Vagina (tissue), 2 donors: ENCODE data around the gene TIMD4. TPM values are rescaled to one million over a fixed set of nuclear protein-coding genes. Genes with fewer than 3 reads are reported as not detected.

Experiments
- DNase-seq, 2 donors: peaks; one replicate each; pipeline ENCODE4 v3.0.0-alpha.2; 2017; ENCODE audit errors: extremely low spot score in 2 of 2
- H3K27ac ChIP-seq: fragments of 200-600 bp; sonication (generic); one replicate; pipeline ENCODE4 v1.5.1; 2019
- H3K27me3 ChIP-seq: fragments of 200-600 bp; sonication (generic); one replicate; pipeline ENCODE4 v1.5.1; 2019
- H3K36me3 ChIP-seq, 2 donors: fragments of 200-600 bp; sonication (generic); one replicate each; pipeline ENCODE4 v1.5.1; 2017 to 2019
- H3K4me1 ChIP-seq: fragments of 200-600 bp; sonication (generic); one replicate; pipeline ENCODE4 v1.5.1; 2019
- H3K4me3 ChIP-seq, 2 donors: fragments of 200-600 bp; sonication (generic); 1 replicate in 1 of 2; 2 replicates in 1 of 2; pipeline ENCODE4 v1.5.1; 2016 to 2019
- H3K9me3 ChIP-seq: fragments of 200-600 bp; sonication (generic); one replicate; pipeline ENCODE4 v1.5.1; 2019
- CTCF ChIP-seq, 3 experiments: fragments of 450-650 bp in 2 of 3; fragments of 200-600 bp in 1 of 3; sonication (generic) in 1 of 3; IDR thresholded peaks; one replicate each; pipeline ENCODE4 v1.5.1; 2017 to 2019; ENCODE audit warnings: antibody characterized with exemption in 3 of 3, mild to moderate bottlenecking in 2 of 3, moderate library complexity in 2 of 3
- POLR2A ChIP-seq, 2 donors: fragments of 450-650 bp; IDR thresholded peaks; one replicate each; pipeline ENCODE4 v1.6.1; 2017; ENCODE audit warnings: antibody characterized with exemption in 2 of 2, mild to moderate bottlenecking in 2 of 2, moderate library complexity in 2 of 2
- POLR2AphosphoS5 ChIP-seq, 2 donors: sonication (generic); formaldehyde crosslinking; IDR thresholded peaks; one replicate each; pipeline ENCODE4 v1.9.0; 2017; ENCODE audit warnings: antibody characterized with exemption in 2 of 2, mild to moderate bottlenecking in 2 of 2, low read depth in 1 of 2; ENCODE audit not compliant: insufficient read depth in 1 of 2
- intact Hi-C: fragments of 100-400 bp; cut with DNase I; formaldehyde crosslinking; loops from one replicate; pipeline ENCODE4 v1.15.1; 2023
- total RNA-seq: library from RNA; depleted of rRNA; stranded (reverse); fragments of >200 nt; gene quantifications from one replicate; pipeline ENCODE4 v1.2.3, GENCODE V29; 2016

Gene TIMD4
- total RNA-seq, 1 donor from 2014 or later = not detected

GRCh38 chr5:156892864-156893263 lies 70.2 kb downstream of the TIMD4 start:
- no peaks in the 10 kb centered on the region for H3K9me3 ChIP-seq
- DNase-seq = no peak
- intact Hi-C loops = no loop called here
- H3K27ac ChIP-seq = no peak overlapping the region
- no peak overlapping the region for H3K4me3 ChIP-seq
- no peaks in the 10 kb centered on the region for H3K36me3 ChIP-seq
- no peaks in the 10 kb centered on the region for H3K27me3 ChIP-seq
- no peaks in the 10 kb centered on the region for H3K4me1 ChIP-seq
- TF ChIP-seq CTCF (IDR thresholded peaks at IDR 0.05) = no peak
- no peak for TF ChIP-seq POLR2A (IDR thresholded peaks at IDR 0.05)
- no peak for TF ChIP-seq POLR2AphosphoS5 (IDR thresholded peaks at IDR 0.05; ENCODE audit: insufficient read depth in 1 of 2, low read depth in 1 of 2)

GRCh38 chr5:156892223-156892622 lies 70.8 kb downstream of the TIMD4 start:
- H3K36me3 ChIP-seq = no peaks in the 10 kb centered on the region
- no peaks in the 10 kb centered on the region for H3K4me1 ChIP-seq
- no peaks in the 10 kb centered on the region for H3K27me3 ChIP-seq
- H3K9me3 ChIP-seq = no peaks in the 10 kb centered on the region
- H3K27ac ChIP-seq = no peak overlapping the region
- no peak for TF ChIP-seq POLR2A (IDR thresholded peaks at IDR 0.05)
- TF ChIP-seq CTCF (IDR thresholded peaks at IDR 0.05) = no peak
- TF ChIP-seq POLR2AphosphoS5 (IDR thresholded peaks at IDR 0.05; ENCODE audit: insufficient read depth in 1 of 2, low read depth in 1 of 2) = no peak
- intact Hi-C loops = no loop called here
- DNase-seq = no peak
- H3K4me3 ChIP-seq = no peak overlapping the region

- Histone ChIP-seq H3K4me3 (no peak overlapping the region), H3K27ac (no peak overlapping the region), H3K9me3 (no peaks in the 10 kb centered on the region), H3K27me3 (no peaks in the 10 kb centered on the region), H3K36me3 (no peaks in the 10 kb centered on the region), H3K4me1 (no peaks in the 10 kb centered on the region)
- no peak for TF ChIP-seq CTCF (IDR thresholded peaks at IDR 0.05)
- TF ChIP-seq POLR2A (IDR thresholded peaks at IDR 0.05) = no peak
- no peak for TF ChIP-seq POLR2AphosphoS5 (IDR thresholded peaks at IDR 0.05; ENCODE audit: insufficient read depth in 1 of 2, low read depth in 1 of 2)
- intact Hi-C loops = no loop called here
- DNase-seq = no peak
Measured at GRCh38 chr5:156888520-156888919, 74.5 kb downstream of the TIMD4 start.

GRCh38 chr5:156883316-156883875 lies 79.6 kb downstream of the TIMD4 start:
- no peaks in the 10 kb centered on the region for H3K36me3 ChIP-seq
- H3K27ac ChIP-seq = no peak overlapping the region
- intact Hi-C loops = no loop called here
- H3K9me3 ChIP-seq = no peaks in the 10 kb centered on the region
- no peaks in the 10 kb centered on the region for H3K27me3 ChIP-seq
- H3K4me1 ChIP-seq = no peaks in the 10 kb centered on the region
- TF ChIP-seq POLR2AphosphoS5 (IDR thresholded peaks at IDR 0.05; ENCODE audit: insufficient read depth in 1 of 2, low read depth in 1 of 2) (no peak), CTCF (IDR thresholded peaks at IDR 0.05) (no peak), POLR2A (IDR thresholded peaks at IDR 0.05) (no peak)
- H3K4me3 ChIP-seq = no peak overlapping the region
- no peak for DNase-seq

GRCh38 chr5:156879665-156880285 lies 83.3 kb downstream of the TIMD4 start:
- intact Hi-C loops = no loop called here
- H3K27me3 ChIP-seq = no peaks in the 10 kb centered on the region
- TF ChIP-seq CTCF (IDR thresholded peaks at IDR 0.05) (no peak), POLR2A (IDR thresholded peaks at IDR 0.05) (no peak), POLR2AphosphoS5 (IDR thresholded peaks at IDR 0.05; ENCODE audit: insufficient read depth in 1 of 2, low read depth in 1 of 2) (no peak)
- no peaks in the 10 kb centered on the region for H3K4me1 ChIP-seq
- no peaks in the 10 kb centered on the region for H3K36me3 ChIP-seq
- no peaks in the 10 kb centered on the region for H3K9me3 ChIP-seq
- H3K4me3 ChIP-seq = no peak overlapping the region
- no peak overlapping the region for H3K27ac ChIP-seq
- no peak for DNase-seq
